ENCODE measurements around the gene PBX4.

- TF ChIP-seq CTCF (IDR thresholded peaks at IDR 0.05; ENCODE audit: low read length) = no peak
- TF ChIP-seq EZH2 (IDR thresholded peaks at IDR 0.05; ENCODE audit: borderline replicate concordance, low read length) = no peak
These were observed 32.6 kb upstream of the PBX4 start for GRCh38 chr19:19651076-19651475.

Data from OCI-LY1 (cell line).